Hypothalamus (tissue), 51 donors: ENCODE data around the gene FBRSL1.

Source experiments
- DNase-seq, 51 donors: peaks; one replicate each; lab custom pipeline; 2025; lab: John Stamatoyannopoulos, UW

Gene FBRSL1

DNA sequence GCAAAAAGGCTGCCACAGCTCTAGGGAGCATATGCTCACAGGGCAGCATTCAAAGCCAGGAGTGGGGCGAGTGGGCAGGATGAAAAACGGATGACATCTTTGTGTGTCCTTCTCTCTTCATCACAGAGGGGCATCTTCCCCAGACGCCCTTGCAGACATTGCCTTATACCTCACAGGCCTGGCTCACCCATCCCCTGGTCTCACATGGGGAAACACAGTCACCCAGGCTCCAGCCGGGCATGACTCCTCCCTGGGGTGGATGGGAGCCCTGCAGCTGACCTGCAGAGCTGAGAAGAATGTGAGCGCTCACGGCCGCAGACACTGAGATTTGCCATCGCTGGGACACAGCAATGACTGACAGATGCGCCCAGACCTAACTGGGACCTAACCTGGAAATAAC, 7.2 kb upstream of the FBRSL1 start:
- no peak for DNase-seq

- no peak for DNase-seq
Measured at GRCh38 chr12:132483208-132483607, 6.7 kb upstream of the FBRSL1 start.

DNA sequence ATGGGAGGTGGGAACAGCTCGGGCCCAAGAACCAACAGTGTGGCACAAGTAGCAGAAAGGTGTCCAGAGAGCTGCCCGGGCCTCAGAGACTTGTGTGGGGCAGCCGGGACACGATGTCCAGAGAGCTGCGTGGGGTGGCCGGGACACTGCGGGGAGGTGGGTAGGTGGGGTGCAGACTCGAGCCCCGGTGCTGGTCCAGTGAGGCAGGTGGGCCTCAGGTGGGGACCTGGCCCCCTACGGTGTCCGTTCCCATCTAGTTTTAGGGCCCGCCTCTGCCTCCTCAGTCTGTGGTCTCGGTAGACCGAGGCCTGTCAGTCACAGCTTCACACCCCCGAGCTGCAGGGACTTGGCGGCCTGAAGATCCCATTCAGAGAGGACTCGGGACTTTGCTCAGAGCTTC, 6.3 kb upstream of the FBRSL1 start:
- no peak for DNase-seq

- no peak for DNase-seq
Measured at GRCh38 chr12:132484183-132484890, 5.6 kb upstream of the FBRSL1 start.

DNA sequence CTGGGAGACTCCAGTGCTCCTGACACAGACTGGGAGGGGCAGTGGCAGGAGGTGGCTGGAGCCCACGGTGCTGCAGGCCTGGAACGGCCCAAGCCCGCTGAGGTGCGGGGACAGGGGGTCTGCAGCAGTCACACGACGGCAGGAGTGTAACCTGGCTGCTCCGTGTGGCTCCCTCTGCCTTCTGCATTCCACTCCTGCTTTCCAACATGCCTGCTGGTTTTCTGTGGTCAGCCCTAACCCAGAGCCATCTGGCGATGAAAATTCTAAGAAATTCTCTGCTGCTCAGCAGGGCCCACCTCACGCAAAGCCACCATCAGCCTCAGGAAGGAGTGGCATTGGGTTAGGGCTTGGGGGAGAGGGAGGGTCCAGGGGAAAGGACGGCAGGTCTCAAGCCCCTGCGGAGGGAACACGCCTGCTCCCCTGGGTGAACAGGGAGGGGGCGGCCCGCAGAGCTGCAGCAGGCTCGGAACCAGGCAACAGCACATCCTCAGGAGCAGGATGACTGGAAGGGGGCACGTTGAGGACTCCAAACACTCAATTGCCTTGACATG, 5.0 kb upstream of the FBRSL1 start:
- no peak for DNase-seq

DNA sequence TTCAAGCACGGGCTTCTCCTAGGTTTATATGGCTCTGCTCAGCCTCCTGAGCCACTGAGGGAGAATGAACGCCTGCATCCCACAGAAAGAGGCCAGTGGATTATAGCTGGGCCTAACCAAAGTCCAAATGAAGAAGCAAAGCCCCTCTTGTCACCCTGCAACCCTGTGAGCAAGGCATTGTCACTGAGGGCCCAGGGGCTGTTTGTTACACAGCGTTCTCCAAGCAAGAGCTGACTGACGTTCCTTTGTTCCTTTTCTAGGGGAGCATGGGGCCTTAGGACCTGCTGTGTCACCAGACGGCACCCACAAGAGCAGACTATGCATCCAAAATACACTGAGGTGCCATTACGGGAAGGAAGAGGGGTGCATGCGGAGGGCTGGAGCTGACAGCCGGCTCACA, 4.3 kb upstream of the FBRSL1 start:
- DNase-seq = no peak

- no peak for DNase-seq
Measured at GRCh38 chr12:132486168-132486567, 3.8 kb upstream of the FBRSL1 start.

- DNase-seq = no peak
Measured at GRCh38 chr12:132486576-132486975, 3.4 kb upstream of the FBRSL1 start.

GRCh38 chr12:132487311-132487741, 2.6 kb upstream of the FBRSL1 start:
- no peak for DNase-seq

DNA sequence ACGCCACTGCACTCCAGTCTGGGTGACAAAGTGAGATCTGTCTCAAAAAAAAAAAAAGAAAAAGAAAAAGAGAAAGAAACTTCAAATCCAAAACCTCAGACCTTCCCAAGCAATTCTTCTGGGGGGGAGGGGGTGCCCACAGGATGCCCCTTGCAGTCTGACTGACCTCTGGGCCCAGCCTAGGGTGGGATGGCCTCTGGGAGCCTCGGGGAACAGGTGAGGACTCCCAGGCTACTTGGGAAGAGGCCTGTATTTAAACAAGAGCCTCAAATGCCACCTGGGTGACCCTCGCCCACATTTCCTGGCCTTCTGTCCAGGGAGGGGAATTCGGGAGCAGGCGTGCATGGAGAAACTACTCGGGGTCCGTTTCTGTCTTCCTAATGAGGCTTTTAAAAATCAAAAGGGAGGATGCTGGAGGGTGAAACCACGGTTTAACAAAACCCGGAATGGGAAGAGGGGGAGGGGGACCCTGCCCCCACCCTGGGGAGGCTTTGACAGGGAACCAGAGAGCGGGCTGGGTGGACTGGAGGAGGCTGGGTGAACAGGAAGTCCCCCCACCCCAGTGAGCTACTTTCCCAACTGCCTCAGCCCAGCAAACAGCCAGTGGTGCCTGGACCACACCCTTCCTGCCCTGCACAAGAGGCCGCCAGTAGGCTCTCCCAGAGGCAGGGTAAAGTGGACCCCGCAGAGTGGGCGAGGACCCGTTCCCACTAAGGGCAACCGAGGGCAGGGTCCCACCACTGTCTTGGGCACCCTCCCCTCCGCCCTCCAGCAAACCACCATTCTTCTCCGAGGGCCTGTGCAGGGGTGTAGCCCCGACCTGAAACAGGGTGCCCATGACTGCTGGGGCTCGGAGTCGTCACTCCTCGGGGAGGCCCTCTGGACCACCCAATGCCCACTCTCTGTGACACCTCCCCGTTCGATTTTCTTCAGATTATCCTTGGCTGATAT, 1.5 kb upstream of the FBRSL1 start:
- no peak for DNase-seq

DNA sequence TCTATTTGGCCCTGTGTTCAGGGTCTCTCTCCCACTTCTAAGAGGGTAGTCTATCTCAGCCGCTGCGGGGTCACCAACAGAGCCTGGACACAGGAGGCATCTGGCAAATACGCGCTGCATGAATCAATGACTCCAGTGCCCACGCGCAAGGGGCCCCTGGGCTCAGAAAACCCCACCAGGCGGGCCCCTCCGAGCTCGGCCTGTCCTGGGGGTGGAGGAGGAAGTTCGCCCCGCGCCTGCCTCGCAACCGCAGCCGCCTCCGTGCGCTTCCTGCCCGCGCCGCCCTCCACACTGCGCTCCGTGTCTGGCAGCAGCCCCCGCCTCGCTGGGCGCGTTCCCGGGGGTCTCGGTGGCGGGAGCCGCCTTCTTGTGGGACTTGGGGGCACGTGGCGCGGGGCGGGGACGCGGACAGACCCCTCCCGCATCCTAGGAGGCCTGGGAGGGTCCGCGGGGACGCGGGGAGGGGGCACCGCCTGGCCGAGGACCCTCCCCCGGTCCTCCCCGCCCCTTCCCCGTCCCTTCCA, 811 bp upstream of the FBRSL1 start:
- peak in 4 of 51 donors; percentile 12 to 42 (median 20) for DNase-seq

GRCh38 chr12:132490422-132491137, 629 bp downstream of the FBRSL1 start:
- DNase-seq = no peak

DNA sequence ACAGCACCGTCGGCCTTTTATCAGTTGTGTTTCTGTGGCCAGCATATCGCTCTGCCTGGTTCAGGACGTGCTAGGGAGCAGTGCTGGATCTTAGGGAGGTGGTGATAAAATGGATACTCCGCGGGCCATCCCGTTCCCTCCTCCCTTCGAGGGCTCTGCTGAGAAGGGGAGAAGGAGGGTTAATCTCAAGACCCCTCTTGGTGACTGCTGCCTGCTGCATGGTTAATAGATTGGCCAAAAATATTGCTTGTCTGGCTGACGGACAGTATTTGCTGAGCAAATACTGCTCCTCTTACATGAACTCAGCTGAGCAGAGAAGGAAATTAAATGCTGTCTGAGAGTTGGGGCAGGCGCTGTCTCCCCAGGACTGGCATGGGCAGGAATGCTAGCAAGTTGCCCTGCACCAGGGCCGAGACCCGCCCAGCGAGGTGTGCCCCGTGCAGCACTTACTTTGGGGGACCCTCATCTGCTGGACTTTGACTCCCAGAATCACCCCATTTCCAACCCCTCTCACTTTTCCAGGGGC, 1.2 kb downstream of the FBRSL1 start:
- no peak for DNase-seq

DNA sequence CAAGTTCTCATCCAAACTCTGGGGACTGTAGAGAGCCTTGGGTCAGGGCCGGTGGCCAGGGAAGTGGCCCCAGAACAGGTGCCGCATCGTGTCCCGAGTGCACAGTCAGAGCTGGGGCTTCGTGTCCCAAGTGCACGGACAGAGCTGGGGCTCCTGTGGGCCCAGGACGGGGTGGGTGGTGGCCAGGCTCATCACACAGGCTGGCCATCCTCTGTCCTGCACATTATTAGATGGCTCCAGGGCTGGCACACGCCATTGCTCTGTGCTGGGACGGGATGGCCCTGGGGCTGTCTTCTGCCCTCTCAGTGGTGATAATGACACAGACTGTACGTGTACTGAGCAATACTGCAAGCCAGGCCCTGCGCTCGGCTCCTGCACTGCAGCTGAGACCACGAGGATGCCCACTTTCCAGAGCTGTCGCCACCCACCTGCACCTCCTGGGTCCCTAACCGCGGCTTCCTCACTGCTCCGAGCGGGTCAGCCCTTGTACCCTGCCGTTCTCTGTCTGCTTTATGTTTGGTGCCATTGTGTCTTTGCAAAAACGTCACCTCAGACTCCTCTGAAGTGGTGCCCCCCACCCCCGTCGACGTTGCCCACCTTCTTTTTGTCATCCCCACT, 1.9 kb downstream of the FBRSL1 start:
- DNase-seq = no peak

DNA sequence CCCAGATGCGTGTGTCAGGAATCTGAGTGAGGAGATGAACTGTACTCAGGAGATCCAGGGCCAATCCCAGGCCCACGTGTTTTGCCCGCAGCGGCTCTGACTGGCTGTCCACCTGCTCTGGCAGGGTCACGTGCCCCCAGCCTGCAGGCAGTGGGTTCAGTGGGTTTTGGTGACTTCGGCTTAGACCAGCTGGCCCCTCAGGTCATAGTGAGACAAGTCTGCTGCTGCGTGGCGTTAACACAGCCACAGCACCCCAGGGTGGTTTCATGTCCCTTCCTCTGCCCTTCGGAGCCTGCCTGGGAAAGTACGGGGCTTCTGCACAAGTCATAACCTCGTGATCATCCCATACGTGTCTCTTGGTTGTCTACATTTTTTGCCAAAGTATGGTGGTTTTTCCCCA, 2.6 kb downstream of the FBRSL1 start:
- peak in 1 of 51 donors; percentile 6 for DNase-seq

DNA sequence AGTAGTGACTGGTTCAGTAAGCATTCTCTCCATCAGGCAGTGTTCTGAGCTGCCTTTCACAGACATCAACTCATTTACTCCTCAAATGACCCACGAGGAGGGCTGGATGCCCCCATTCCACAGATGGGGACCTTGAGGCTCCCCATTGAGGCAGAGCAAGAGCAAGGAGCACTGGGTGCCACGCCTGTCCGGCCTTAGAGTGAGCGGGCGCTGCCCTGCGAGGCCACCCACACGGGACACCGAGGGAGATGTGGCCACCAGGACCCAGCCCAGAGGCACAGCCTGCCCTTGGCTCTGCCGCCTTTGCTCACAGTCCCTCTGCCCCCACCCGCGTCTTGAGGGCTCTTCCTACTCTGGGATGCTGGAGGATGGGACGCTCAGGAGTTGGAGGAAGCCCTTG, 3.0 kb downstream of the FBRSL1 start:
- no peak for DNase-seq

DNA sequence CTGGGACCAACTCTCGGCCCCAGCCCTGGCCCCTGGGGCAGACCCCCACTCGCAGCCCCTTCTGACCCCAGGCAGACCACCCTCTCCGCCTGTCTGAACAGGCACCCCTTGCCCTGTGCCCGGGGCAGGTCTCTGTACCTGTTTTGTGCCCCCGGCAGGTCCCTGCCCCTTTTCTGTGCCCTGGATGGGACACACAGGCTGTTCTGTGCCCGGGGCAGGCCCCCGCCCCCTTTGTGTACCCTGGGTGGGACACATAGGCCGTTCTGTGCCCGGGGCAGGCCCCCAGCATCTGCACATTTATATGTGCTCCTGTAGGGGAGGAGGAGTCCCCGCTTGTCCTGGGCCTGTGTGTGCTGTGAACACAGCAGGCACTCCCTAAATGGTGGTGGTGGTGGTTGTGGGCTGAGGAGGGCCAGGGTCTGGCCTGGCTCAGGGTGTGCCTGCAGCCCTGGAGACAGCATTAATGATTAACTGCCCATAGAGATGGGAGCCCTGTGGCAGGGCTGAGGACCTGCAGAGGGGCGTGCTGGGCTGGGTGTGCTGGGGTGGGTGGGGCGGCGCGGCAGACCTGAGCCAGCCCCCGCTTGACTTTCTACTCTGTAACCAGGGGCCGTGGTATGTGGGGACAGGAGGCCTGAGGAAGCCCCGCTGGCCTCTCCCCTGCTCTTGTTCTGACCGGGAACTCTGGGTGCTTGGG, 3.7 kb downstream of the FBRSL1 start:
- no peak for DNase-seq

DNA sequence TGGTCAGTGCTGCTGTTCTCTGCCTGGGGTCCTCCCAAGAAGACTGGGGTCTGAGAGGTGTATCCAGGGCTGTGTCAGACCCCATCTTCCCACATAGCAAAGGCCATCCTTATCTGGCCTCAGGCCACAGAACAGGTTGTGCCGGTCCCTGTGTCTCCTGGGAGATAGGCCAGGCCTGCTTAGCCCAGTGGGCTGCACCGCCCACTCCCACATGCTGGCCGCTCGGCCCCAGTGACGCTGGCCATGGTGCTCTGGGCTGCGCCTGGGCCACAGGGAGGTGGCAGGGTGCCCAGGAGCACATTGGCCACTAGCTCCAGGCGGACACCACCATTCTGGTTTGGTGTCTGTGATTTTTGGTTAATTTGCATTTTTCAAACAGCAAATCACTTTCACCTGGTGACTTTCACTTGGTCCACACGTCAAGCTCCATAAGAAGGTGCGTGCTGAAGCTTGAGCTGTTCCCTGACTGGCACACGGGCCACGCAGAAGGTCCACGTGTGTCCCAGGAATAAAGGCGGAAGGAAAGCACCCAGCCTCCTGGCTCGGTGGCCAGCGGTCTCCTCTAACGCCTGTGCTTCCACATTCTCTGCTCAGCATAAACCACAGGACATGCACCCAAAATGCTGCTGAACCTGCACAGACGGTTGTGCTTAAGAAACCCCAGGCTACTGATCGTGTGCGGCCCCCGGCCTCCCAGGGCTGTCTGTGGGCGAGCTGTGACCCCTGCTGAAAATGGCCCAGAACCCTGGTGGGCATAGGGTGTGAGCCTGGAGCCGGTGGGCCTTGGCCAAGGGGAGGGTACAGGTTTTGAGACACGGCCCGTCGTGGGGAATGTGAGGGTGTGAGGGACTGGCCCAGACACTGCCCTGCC, 4.6 kb downstream of the FBRSL1 start:
- DNase-seq = peak in 18 of 51 donors; percentile 9 to 61 (median 36)
